Smooth muscle cell of the brain vasculature (primary cell): Measurements from ENCODE around the gene SHOX.
"Not testable (repeated sequence)": the region's sequence is repeated elsewhere in the genome, so short reads cannot be mapped to it uniquely, and the experiment has no call there.

Experiments used
- DNase-seq: peaks from one replicate; pipeline ENCODE4 v3.0.0-alpha.2; 2012; ENCODE audit warnings: low read depth, low spot score

SHOX gene

GRCh38 chrX:637660-638481 is 7.3 kb downstream of the SHOX start:
- no peak for DNase-seq

- DNase-seq = no peak
Observed at GRCh38 chrX:638482-639131, 8.0 kb downstream of the SHOX start.

- no peak for DNase-seq
Observed at GRCh38 chrX:639151-639550, 8.6 kb downstream of the SHOX start.

DNA sequence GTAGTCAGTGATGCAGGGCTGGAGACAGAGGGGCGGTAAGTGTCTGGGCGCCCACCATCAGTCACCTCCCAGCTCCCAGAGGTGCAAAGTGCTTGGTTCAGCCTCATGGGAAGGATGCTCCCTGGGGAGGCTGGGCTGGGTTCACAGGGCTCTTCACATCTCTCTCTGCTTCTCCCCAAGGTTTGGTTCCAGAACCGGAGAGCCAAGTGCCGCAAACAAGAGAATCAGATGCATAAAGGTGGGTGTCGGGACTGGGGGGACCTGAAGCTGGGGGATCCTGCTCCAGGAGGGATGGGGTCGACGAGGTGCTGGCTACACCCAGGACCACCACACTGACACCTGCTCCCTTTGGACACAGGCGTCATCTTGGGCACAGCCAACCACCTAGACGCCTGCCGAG is 10.1 kb downstream of the SHOX start:
- DNase-seq = no peak

GRCh38 chrX:641671-642435 is 11.3 kb downstream of the SHOX start:
- no peak for DNase-seq

- DNase-seq = no peak
Observed at GRCh38 chrX:642436-643240, 12.0 kb downstream of the SHOX start.

- DNase-seq = no peak
Observed at GRCh38 chrX:643241-643595, 12.6 kb downstream of the SHOX start.

DNA sequence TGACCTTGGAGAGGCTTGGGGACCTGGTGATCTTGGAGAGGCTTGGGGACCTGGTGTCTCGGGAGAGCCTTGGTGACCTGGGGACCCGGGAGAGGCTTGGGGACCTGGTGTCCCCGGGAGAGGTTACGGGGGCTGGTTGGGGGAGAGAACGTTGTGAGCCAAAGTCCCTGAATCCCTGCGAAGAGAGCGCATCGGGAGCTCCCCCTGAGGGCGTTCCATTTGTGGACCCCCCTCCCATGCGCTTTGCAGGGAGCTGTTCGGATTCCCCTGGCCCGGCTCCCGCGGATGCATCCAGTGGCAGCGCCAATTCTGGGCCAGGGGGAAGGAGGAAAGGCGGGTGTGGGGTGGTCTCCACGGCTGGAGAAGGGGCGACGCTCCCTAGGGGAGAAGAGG is 13.3 kb downstream of the SHOX start:
- no peak for DNase-seq

GRCh38 chrX:644304-645281 is 14.0 kb downstream of the SHOX start:
- DNase-seq = no peak

- no peak for DNase-seq
Observed at GRCh38 chrX:646228-646495, 15.6 kb downstream of the SHOX start.

DNA sequence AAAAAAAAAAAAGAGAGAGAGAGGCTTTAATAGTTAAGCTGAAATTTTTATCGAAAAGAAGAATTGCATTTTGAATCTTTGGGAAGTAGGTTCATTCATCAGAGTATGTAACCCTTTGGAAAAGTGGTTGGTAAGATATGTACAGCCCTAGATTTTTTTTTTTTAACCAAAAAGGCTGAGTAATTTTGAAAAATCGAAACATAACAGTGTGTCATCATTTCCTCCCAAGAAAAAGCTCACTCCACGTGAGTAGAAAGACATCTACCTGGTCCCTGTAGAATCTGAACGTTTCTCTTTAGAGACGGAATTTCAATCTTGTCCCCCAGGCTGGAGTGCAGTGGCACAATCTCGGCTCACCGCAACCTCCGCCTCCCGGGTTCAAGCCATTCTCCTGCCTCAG is 16.2 kb downstream of the SHOX start:
- no peak for DNase-seq

GRCh38 chrX:649166-649565 is 18.6 kb downstream of the SHOX start:
- no peak for DNase-seq

DNA sequence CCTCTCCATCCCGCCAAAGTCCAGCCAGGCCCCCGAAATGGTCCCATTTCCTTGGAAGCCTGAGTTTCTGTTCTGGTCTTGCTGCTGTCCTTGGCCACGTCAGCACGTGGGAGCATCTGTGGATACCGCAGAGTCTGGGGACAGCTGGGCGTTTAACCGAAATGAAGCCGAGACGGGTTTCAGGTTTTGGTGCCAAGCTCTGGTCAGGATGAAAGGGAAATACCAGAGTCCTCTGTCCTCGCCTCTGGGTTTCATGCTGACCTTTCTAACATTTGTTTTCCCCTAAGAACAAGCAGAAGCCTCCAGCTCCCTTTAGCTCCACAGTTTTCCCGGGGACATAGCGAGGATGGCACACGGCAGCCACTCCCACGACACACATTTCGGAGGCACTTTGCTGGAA is 19.7 kb downstream of the SHOX start:
- DNase-seq = no peak

DNA sequence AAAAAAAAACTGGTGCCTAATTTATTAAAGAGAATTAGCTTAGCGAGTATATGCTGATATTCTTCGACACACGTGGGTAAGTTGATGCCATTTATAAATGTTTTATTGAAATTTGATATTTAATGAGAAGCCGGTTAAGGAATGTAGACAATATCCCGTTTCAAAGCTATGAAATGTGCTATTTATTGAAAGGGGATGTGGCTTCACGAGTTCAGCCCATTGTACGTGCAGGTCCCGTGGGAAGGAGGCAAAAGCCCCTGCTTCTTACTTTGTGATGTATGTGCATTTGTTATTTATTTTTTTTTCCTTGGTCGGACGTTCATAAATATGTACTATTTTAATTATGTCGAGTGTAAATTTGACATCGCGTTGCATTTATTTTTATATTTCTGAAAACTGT is 20.2 kb downstream of the SHOX start:
- DNase-seq = no peak

DNA sequence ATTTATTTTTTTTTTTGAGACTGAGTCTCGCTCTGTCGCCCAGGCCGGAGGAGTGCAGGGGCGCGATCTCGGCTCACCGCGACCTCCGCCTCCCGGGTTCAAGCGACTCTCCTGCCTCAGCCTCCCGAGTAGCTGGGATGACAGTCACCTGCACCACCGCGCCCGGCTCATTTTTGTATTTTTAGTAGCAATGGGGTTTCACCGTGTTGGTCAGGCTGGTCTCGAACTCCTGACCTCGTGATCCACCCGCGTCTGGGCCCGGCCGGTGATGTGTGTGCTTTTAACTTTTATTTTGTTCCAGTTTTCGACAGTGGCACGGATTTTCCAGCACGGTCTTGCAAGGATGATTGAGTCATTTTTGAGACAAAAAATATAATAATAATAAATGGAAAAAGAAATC is 21.3 kb downstream of the SHOX start:
- not testable (repeated sequence) for DNase-seq

- no peak for DNase-seq
Observed at GRCh38 chrX:652341-652741, 21.8 kb downstream of the SHOX start.

- no peak for DNase-seq
Observed at GRCh38 chrX:653306-653705, 22.7 kb downstream of the SHOX start.

GRCh38 chrX:661154-661553 is 30.6 kb downstream of the SHOX start:
- no peak for DNase-seq

DNA sequence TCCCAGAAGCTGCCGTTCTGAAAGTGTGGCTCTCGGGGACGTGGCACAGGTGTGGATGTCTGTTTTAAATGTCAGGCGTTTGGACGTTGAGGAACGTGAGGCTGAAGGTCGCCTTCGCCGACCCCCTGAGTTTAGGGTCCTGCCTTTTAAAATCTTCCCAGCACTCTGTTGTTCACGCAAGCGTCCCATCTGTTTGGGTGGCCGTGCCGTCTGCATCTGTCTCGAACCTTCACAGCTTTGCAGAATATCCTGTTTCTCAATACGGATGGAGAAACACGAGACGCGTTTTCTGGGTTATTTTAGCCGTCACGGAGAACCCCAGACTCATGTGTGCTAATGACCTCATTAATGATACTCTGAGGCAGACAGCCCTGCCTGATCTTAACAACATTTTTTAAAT is 31.5 kb downstream of the SHOX start:
- DNase-seq = no peak

DNA sequence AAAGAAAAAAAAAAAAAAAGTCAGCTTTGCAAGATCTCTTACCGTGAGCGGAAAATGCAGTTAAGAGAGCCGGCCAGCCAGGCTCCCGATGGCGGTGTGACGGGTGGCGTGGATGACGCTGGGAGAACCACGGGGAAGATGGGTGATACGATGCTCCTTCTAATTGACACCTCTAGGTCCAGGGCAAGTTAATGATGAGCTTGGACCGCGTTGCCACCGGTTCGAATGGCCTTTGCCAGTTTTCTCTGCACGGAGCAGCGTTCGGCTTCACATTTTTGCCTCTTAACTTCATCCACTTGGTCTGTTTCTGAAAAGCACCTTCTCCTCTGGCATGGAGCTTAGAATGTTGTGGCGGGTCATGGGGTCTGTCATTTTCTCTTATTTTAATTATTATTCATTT is 33.2 kb downstream of the SHOX start:
- DNase-seq = no peak
